HG02943 (cell line): ENCODE data around the gene NLRP9.

ENCODE experiments used
- ATAC-seq: cut with Tn5 transposase; IDR thresholded peaks from one replicate; pipeline ENCODE4 v1.9.1; 2021; ENCODE audit warnings: mild to moderate bottlenecking, low read depth, moderate library complexity; ENCODE audit not compliant: unreplicated experiment

The NLRP9 gene

GRCh38 chr19:55704494-55705245 lies 33.5 kb downstream of the NLRP9 start:
- ATAC-seq = no peak

DNA sequence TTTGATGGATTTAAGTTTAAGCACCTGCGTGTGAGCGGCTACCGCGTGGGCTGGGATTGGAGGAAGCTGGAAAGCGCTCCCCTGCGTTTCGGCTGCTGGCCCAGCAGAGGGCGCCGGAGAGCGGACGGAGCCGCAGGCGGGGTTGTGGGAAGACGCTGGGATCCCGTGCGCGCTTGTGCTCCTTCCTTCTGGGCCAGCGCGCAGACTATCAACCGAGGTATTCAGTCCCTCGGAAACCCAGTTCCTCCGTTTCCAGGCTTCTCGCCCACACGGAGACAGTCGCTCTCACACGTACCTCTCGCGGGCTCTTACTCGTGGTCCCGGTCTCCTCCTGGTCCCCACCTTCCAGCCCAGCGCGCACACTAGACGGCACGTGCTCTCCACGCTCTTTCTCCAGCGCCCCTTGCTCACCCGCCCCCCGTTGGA lies 34.4 kb downstream of the NLRP9 start:
- ATAC-seq = no peak

- ATAC-seq = no peak
Observed at GRCh38 chr19:55702131-55702627, 36.0 kb downstream of the NLRP9 start.

GRCh38 chr19:55700813-55701212 lies 37.4 kb downstream of the NLRP9 start:
- no peak for ATAC-seq

DNA sequence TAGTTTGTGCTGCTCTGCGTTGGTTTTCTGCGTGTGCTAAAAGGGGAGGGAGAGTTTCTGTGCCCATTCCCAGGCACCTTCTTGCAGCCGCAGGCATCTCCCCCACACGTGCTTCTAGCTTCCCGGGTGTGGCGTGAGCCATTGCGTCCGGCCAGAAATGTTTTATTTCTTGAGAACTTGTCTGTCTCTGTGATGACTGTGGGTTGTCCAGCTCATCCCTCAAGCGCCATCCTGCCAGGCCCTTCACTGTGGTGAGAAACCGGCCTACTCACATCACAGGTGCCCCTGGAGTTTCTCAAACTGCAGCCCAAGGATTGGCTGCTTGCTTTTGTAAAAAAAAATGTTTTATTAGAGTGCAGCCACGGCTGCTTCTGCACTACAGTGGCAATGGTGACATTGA lies 39.0 kb downstream of the NLRP9 start:
- no peak for ATAC-seq

GRCh38 chr19:55698256-55698655 lies 39.9 kb downstream of the NLRP9 start:
- no peak for ATAC-seq

- ATAC-seq = no peak
Observed at GRCh38 chr19:55697698-55698097, 40.5 kb downstream of the NLRP9 start.

GRCh38 chr19:55697069-55697440 lies 41.1 kb downstream of the NLRP9 start:
- no peak for ATAC-seq

- ATAC-seq = no peak
Observed at GRCh38 chr19:55696301-55697068, 41.7 kb downstream of the NLRP9 start.

GRCh38 chr19:55695511-55696290 lies 42.5 kb downstream of the NLRP9 start:
- no peak for ATAC-seq

- no peak for ATAC-seq
Observed at GRCh38 chr19:55694656-55695491, 43.3 kb downstream of the NLRP9 start.

DNA sequence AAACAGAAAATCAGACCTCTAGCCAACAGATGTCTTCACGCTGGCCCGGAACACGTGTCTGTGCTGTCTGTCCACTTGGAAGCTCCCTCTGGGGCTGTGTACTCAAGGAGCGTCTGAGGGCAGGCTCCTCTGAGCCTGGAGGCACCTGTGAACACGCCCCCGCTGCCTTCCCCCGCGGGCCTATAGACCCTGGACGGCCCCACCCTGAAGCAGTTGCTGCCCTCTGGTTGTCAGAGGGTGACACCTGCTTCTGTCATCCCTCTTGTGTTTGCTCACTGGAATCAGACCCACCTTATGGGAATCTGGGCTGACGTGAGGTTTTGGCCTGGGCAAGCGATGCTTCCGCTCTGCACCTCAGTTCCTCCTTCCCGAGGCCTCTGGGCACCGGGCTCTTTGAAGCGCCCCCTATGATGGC lies 44.0 kb downstream of the NLRP9 start:
- ATAC-seq = no peak

- no peak for ATAC-seq
Observed at GRCh38 chr19:55693336-55693974, 44.7 kb downstream of the NLRP9 start.

GRCh38 chr19:55692681-55693081 lies 45.5 kb downstream of the NLRP9 start:
- ATAC-seq = no peak

- no peak for ATAC-seq
Observed at GRCh38 chr19:55691561-55692481, 46.4 kb downstream of the NLRP9 start.

DNA sequence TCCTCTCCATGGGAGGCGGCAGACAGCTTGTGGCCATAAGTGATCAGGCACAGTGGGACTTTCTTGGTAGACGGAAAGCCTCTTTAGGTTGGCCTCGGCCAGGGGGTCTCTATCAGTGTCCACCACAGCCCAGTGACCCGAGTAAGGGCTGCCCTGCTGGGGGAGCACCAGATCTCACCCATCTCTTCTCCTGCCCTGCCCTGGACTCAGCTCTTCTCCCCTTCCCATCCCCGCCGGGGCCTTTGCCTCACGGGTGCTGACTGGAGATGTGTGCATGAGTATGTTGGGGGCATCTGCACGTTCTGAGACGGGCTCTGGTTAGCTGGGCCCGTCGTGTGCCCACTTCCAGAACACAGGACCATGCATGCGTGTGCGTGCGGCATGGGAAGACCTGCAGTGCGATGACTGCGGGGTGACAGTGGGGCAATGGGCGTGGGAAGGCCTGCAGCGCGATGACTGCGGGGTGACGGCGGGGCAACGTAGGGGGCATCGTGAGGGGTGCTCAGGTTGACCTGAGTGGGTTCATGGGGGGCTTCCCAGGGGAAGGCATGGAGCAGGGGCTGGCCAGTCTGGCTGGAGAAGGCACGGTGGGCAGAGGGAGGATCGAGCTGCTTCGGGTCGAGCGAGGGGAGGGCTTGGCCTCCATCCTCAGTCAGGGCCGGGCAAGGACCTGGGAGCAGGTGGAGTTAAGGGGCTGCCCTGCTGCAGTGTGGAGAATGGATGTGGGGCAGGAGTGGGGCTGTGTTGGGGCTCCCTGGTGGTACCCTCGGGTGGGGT lies 47.2 kb downstream of the NLRP9 start:
- ATAC-seq = no peak

DNA sequence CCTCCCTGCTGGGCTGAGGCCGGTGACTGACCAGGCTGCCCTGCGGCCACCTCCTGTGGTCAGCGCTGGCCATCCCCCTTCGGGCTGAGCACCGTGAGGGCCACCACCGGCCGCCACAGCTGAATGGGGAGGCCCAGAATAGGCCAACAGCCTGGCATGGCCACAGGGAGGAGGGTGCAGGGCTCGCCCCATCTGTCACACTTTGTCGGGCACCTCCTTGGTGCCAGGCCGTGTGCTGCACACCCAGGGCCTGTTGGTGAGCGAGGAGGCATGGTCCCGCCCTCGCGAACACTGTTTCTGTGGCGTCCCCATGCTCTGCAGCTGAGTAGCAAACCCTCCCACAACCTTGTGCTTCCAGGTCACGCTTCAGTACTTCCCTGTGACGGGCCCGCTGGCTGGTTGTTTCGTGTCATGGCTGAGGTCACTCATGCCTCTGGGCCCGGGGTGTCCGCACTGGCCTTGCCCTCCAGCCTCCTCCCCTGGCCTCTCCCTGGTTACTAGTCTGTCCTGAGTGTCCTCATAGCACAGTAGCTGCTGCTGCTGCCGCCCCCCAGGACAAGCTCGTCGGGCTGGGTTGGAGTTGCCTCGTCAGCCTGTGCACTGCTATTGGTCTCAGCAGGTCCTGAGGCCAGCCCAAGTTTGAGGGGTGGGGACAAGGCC lies 48.0 kb downstream of the NLRP9 start:
- no peak for ATAC-seq
